Stimulated activated CD4-positive, alpha-beta T cell treated with anti-CD3 and anti-CD28 coated beads, TNF-alpha, amount 100 ng/mL, for 24 hours (primary cell): ENCODE measurements around the gene FBXO36.
A peak's percentile ranks its signal among the peaks of the same experiment; 100 is the strongest.
"Not testable (repeated sequence)": the region's sequence is repeated elsewhere in the genome, so short reads cannot be mapped to it uniquely, and the experiment has no call there.

Source experiments
- DNase-seq, 3 experiments: peaks; one replicate each; pipeline ENCODE4 v3.0.0-alpha.2; 2020; ENCODE audit warnings: low read depth in 3 of 3

Gene FBXO36

DNA sequence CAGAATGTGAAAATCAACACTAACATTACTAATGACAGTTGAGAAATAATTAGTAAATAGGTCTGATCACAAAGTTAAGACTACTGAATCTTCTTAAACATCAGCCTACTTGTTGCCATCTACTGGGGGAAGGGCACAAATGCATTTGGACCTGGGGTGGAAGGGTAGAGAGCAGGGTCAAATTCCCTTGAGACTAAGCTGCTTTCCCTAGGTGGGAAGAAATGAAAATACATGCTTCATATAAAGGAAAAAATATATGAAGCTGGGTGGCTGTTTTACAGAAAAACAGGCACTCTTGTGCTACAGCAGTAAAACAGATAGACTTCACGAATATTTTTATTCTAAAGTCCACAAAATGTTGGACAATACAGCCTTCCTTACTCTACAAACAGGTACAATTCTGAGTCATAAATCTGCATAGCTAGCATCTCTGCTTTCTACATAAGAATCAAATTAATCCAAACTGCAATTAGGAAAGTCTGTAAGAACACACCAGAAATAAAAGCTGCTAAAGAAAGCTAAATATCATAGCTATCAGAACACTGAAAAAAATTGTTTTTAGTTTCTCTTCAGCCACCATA is 11.4 kb upstream of the FBXO36 start:
- DNase-seq, result no peak

DNA sequence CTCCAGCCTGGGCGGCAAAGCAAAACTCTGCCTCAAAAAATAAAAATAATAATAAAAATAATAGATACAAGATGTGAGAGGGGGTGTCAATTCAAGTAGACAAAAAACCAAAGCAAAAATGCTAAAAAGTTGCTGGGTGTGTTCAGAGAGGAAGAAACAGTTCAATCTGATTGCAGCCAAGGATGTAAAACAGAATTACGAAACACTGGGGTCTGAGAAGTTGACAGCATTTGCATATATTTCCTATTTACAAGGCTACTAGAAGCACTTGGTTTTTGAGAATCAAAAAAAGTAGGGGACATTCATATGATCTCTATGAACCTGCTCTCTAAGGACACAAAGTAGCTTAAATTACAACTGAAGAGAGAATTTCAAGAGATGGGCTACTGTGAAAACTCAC is 8.1 kb upstream of the FBXO36 start:
- no peak for DNase-seq

DNA sequence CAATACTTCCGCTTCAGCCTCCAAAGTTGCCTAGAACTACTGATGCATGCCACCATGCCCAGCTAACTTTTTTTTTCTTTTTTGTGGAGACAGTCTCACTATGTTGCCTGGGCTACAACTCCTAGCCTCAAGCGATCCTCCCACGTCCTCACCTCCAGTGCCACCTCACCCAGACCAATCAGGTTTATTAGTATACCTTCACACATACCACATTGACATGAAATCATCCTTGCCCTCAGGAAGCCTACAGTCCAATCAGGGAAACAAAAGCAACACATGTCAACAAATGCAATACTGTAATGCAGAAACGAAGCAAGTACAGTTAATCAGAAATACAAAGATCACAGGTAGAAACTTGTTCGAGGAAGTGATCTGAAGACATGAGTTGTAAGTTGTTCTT is 4.5 kb upstream of the FBXO36 start:
- DNase-seq, result no peak

DNA sequence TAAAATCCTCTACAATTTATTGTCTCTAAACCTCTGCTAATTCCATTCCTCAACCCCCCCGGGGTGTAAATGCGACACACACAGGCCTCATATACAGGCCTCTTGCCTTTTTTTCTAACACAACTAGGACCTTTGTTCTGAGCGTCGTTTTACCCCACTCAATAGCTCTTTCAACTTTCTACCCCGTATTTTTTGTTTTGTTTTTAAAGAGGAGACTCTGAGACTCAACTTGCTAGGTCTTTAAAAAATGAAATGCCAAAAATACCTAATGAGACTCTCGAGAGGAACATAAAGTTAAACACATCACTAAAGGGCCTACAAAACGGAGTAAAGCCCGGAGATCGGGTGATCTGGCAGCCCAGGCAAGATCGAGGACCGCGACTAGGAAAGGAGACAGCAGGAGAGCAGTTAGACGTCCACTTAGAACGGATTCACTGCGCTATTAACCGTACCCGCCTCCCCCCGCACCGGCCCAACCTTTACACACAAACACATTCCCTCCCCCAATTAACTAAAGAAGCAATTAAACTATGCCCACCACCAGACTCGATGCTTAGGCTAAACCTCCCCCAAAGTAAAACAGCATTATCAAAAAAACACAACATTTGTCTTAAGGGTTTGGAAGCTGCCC is 2.2 kb upstream of the FBXO36 start:
- DNase-seq, result no peak

DNA sequence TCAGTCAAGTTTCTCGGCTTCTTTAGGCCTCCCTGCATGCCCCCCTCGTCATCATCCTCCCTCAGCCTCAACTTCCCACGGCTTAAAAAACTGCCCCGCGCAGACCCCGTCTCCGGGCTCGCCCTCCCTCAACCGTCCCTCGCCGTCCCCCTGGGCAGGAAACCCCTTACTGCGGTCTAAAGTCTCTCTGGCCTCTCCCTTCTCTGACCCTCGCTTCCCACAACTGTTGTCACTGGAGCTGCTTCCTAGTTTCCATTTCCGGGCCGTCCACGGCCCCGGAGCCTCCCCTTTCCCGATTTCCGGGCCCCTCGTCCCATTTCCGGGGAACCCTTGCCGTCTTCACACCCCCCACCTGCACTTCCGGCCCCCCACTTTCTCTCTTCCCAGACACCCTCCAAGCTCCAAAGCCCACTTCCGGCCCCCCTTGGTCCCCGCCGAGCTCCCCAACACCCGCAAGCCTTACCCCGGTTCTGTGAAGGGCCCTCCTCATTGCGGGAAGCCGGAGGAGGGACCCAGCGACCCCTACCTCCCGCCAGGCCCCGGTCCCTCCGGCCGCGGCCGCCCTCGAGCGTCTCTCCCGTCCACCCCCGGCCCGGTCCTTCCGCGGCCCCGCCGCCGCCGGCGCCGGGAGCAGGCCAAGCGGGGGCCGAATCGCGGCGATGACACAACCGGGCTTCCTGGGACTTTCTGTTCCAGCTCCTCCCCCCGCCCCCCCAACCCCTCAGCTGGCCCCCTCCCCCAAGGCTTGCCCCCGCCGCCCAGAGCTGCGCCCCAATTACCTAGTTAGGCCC is 1.0 kb upstream of the FBXO36 start:
- peak; percentile 29 to 65 (median 50) for DNase-seq

DNA sequence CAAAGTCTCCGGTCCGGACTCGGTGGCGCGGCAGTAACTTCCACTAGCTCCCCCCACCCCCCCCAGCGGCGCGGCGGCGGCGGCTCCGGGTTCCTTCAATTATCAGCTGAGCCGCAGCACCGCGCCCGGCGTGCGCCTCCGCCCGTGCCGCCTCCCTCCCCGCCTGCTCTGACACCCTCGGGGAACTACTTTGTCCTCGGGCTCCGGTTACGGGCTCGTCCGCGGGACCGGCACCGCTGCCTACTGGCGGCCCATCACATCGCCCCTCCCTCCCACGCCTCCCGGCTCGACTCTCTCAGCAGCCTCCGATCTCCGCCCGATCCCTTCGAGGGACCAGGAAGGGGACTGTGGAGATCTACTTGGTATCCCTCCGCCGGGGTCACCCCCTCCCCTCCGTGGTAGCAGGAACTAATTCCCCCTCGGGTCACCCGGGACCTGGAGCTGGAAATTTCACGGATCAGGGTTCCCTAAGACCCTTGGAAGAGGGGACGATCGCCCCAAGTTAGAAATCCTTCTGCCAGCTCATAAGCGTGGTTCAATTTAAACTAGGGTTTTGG is 333 bp upstream of the FBXO36 start, which contains the start of gene TRIP12:
Gene TRIP12, minus strand, starts transcription at position 118 of the 557 bp plus-strand sequence. CDS start 41,930 bp downstream, outside the sequence.
- DNase-seq, result peak; percentile 75 to 85 (median 76)

DNA sequence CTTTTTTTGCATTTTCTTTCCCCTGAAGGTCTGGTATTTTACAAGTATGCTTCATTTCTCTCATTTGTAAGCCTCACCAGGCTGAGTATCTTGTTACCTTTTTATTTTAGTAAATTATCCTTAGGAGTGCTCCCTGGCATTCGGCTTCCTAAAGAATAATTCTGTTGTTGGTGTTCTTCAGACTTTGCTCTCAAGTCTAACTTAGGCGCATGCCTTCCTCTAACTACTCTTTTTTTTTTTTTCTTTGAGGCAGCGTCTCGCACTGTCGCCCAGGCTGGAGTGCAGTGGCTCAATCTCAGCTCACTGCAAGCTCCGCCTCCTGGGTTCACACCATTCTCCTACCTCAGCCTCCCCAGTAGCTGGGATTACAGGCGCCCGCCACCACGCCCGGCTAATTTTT is 2.2 kb downstream of the FBXO36 start:
- not testable (repeated sequence) for DNase-seq

DNA sequence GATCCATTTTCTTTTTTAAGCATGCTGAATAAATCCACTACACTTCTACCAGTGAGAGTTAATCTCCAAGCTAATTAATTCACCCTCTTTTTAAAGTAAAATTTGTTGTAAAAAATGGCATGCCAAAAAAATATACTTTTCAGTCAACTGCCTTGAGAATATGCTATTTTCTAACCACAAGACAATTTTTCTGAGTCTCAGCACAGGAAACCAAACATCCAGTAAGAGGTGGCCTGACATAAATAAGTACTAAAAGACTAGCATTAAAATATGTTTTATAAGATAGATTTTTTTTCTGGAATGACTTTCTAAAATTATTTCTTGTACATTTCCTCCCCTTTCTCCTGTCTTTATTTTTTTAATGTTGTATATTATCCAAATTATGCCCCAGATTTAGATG is 2.9 kb downstream of the FBXO36 start:
- no peak for DNase-seq

DNA sequence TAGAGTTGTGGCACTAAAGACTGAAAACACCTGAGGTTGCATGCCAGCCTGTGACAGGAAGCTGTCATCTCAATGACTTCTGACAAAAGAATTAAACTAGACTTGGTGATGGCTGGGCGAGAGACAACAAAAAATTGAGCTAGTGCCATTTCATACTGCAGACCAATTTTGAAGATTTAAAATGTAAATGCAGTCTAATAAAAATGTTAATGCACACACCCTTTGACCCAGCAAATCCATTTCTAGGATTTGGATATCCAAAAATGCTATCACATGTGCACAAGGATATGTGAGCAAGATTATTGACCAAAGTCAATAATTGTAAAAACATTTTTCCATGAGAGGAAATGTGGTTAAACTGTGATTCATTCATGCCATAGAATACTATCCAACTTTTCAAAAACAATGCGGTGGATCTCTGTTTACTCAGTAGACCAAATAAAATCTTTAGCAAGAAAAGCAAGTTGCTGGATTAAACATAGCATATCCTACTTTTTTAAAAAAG is 5.6 kb downstream of the FBXO36 start:
- DNase-seq, result no peak

DNA sequence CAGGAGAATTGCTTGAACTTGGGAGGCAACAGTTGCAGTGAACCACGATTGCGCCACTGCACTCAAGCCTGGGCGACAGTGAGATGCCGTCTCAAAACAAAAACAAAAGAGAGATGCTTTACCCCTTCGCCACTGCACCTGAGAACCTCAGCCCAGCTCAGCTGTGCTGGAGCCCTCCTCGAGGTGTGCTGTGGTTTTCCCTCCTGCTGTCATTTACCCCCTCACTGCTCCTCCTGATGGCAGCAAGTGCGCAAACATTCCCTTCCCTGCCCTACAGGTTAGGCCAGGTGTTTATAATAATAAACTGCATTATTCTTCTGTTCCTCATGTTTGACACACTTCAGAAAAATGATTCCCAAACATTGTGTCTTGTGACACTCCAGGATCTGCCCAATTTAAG is 8.4 kb downstream of the FBXO36 start:
- DNase-seq, result no peak

DNA sequence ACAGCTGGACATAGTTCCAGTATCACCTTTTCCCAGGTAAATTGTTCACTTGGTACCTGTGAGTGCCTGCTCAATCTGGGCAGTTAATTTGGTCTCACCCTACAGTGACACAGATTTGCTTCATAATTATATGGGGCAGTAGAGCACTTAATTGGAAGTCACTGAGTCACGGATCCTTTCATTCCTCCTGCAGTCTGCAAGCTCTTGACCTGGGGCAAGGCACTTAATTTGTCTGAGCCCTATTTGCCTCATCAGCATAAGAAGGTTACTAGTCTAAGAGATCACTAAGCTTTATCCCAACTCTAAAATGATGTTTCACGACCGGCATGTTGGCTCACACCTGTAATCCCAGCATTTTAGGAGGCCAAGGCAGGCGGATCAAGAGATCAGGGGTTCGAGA is 8.9 kb downstream of the FBXO36 start:
- DNase-seq, result no peak

DNA sequence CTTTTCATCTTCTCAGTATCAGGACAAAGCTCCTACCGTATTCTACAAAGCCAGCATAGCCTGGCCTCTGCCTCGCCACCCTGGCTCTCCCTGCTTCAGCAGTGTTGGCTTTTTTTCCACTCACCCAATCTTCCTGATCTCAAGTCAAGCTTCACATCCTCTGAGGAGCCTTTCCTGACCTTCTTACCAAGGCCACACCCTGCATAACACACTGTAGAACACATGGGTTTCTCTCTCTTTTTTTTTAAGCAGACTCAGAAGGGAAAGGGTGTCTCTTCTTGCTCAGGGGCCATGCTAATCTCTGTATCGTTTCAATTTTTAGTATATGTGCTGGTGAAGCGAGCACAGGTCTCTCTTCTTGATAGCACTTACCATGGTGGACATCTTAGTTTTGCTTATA is 15.2 kb downstream of the FBXO36 start:
- no peak for DNase-seq

DNA sequence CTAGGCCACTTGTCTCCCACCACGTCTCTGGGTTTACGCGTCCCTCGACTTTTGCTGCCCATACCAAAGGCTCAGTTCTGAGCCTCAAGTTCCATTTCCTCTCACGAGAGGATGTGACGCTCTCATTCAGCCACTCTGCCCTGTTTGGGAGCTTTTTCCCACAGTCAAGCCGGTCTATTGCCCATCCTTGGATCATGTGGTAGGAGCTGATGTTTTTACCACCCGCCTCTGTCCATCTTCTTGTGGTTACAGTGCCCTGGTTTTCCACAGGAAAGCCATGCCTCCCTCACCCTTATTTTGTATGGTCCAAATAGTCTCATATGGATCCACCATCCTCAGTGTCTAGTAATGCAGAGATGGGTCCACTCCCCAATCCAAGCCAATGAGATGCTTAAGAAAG is 20.4 kb downstream of the FBXO36 start:
- DNase-seq, result no peak

DNA sequence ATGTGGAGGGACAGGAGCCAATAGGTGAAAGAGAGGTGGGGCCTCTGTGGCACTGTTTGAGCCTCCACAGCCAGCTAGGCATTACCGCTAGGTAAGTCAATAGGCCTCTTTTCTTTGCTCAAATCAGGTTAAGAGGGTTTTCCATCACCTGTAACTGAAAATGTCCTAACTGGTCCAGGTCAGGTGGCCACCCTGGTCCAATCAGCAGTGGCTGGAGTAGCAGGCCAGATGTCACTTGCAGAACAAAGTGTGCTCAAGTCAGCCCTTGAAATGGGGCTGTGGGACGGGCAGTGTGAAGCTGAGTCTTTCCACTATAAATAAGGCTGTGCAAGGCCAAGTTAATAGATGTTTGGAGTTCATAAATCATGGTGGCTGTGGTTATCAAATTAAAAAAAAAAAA is 20.9 kb downstream of the FBXO36 start:
- DNase-seq, result no peak

DNA sequence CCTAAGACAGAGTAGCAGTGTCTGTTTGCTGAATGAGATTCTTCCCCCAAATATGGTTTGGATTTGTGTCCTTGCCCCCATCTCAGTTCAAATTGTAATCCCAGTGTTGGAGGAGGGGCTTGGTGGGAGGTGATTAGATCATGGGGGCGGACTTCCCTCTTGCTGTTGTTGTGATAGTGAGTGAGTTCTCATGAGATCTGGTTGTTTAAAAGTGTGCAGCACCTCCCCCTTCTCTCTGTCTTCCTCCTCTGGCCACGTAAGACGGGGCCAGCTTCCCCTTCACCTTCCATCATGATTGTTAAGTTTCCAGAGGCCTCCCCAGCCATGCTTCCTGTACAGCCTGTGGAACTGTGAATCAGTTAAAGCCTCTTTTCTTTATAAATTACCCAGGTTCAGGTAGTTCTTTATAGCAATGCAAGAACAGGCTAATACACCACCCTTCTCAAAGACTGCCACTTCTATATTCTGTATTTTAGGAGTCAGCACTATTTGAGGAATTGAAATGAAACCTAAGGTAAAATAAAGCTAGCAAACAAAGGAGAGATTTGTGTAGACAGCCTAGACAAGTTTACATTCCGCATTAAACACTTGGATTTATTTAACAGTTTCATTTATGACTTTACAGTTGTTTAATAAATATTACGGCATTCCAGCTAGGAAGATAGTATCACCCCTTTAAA is 21.6 kb downstream of the FBXO36 start:
- no peak for DNase-seq

DNA sequence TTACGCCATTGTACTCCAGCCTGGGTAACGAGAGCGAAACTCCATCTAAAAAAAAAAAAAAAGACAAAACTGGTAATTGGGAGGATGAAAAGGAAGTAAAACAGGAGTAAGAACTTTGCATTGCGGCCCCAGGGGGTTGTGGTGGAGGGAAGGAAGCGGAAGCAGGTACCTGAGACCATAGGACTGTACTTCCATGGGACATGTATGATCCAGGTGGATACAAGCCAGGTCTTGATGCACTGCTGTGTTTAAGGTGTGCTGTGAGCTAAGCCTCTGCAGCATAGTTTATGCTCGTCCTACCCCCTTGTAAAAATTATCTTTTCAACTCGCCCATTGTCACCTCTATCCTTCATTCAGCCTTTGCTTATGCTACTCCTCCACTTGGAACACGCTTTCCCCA is 23.7 kb downstream of the FBXO36 start:
- DNase-seq, result no peak

DNA sequence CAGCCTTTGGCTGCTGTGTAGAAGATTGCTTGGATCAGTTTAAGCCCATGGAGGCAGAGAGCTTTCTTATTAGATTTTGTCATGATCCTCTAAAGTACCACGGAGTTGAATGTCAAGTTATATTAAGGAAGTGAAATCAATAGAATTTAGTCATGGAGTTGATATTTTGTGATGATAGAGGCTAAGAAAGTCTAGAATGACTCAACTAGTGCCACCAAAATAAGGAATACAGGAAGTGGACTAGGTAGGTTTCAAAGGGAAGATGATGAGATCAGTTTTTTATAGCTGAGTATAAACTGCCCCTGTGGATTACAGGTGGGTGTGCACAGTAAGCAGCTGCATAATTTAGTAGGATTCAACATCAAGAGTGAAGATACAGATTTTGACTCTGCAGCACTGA is 25.2 kb downstream of the FBXO36 start:
- no peak for DNase-seq

DNA sequence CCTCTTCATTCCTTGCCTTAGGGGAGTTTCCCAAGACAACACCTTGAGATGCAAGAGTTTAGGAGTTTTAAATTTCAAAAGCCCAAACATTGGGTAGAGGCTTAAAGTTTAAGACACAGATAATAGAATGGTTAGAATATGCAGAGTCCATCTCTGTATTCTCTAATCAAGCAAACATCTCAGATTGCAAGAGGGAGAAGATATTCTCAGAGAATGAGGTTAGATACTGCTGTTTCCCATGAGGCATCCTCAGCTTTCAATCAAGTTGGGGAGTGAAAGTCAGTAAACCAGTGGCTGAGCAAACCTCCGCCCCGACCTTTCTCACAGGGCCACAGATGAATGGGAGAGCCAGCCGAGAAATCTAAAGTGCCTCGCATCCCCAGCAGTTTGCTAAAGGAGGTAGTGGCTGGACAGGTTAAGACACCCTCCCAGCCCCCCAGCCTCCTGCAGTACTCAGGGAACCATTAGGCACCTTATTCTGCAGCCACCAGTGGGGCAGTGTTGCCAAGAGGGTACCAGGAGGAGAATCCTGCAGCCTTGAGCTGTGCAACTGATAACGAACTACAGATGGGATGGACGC is 30.0 kb downstream of the FBXO36 start:
- no peak for DNase-seq

DNA sequence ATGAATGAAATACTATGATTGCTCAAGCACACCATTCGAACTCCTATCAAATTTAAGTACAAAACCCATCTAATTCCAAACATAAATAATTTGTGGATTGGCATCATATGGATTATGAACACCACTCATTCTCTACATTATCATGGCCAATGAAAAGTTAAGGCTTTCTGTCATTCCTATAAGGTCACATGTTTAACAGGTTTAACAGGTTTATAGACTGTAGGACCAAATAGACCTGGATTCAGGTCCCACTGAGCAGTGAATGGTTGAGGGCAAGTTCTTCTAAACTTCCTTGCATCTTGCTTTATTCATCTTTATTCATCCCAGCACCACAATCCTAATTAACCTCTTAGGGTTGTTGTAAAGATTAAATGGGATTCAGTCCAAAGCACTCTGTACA is 33.4 kb downstream of the FBXO36 start:
- DNase-seq, result no peak

DNA sequence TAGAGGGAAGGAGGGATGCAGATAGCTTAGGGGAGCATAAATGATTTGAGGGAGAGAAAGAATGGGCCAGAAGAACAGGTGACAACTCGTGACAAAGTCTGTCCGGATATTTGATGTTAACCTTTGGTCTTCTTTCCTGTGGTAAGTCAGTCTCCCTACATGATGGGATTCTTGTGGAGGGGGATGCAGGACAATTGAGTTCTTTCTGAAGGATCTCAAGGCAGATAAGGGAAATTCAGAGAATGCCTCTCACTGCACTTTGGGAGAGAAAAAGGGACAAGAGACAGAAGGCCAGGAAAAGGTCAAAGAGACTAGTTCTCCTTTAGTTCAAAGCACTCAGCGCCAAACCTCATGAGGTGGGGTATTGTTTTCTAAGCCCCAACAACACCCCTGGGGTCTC is 34.2 kb downstream of the FBXO36 start:
- DNase-seq, result no peak

DNA sequence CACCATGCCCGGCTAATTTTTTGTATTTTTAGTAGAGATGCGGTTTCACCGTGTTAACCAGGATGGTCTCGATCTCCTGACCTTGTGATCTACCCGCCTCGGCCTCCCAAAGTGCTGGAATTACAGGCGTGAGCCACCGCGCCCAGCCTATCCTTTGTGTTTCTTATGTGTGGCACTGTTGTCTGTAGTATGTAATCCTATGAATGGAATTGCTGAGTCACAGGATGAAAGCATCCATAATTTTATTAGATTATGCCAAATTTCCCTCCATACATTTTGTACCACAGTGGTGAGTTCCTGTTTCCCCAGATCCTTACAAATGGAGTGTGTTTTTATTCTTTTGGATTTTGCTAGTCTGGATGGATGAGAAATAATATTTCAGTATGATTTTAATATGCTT is 41.3 kb downstream of the FBXO36 start:
- DNase-seq, result not testable (repeated sequence)

DNA sequence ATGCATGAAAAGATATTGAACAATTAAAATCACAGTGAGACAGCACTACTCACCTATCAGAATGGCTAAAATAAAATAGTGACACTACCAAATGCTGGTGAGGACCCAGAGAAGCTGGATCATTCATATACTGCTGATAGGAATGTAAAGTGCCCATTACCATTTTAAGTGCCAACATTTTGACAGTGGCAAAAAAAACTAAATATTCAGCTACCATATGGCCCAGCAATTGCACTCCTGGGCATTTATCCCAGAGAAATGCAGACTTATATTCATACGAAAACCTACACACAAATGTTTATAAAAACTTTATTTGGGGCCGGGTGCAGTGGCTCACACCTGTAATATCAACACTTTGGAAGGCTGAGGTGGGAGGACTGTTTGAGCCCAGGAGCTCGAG is 47.6 kb downstream of the FBXO36 start:
- no peak for DNase-seq
